HTERT RPE-1 (cell line): ENCODE measurements around the gene LRRC32.
"Not testable (repeated sequence)": the region's sequence is repeated elsewhere in the genome, so short reads cannot be mapped to it uniquely, and the experiment has no call there.

Experiments
- in situ Hi-C: fragments of 300-500 bp; cut with MboI; formaldehyde crosslinking; loops from 4 replicates; pipeline ENCODE4 v1.14.3; 2020; ENCODE audit warnings: low sequenced_read_pairs

LRRC32 gene

GRCh38 chr11:76631566-76632308 lies 38.8 kb downstream of the LRRC32 start:
- in situ Hi-C loops: no loop called here

- in situ Hi-C loops: no loop called here
Observed at GRCh38 chr11:76630600-76631281, 39.8 kb downstream of the LRRC32 start.

- in situ Hi-C loops: no loop called here
Observed at GRCh38 chr11:76629853-76630599, 40.5 kb downstream of the LRRC32 start.

GRCh38 chr11:76629116-76629852 lies 41.3 kb downstream of the LRRC32 start:
- in situ Hi-C loops: no loop called here

- in situ Hi-C loops: no loop called here
Observed at GRCh38 chr11:76628408-76628947, 42.1 kb downstream of the LRRC32 start.

GRCh38 chr11:76627606-76628005 lies 42.9 kb downstream of the LRRC32 start:
- in situ Hi-C loops: no loop called here

- in situ Hi-C loops: no loop called here
Observed at GRCh38 chr11:76626921-76627401, 43.6 kb downstream of the LRRC32 start.

GRCh38 chr11:76626266-76626665 lies 44.3 kb downstream of the LRRC32 start:
- in situ Hi-C loops: no loop called here

GRCh38 chr11:76625472-76626186 lies 44.9 kb downstream of the LRRC32 start:
- in situ Hi-C loops: no loop called here

- in situ Hi-C loops: no loop called here
Observed at GRCh38 chr11:76624500-76625379, 45.8 kb downstream of the LRRC32 start.

- in situ Hi-C loops: no loop called here
Observed at GRCh38 chr11:76623884-76624419, 46.6 kb downstream of the LRRC32 start.

- in situ Hi-C loops: no loop called here
Observed at GRCh38 chr11:76623171-76623883, 47.2 kb downstream of the LRRC32 start.

GRCh38 chr11:76622493-76623094 lies 48.0 kb downstream of the LRRC32 start:
- in situ Hi-C loops: no loop called here

GRCh38 chr11:76621868-76622267 lies 48.7 kb downstream of the LRRC32 start:
- in situ Hi-C loops: no loop called here

- in situ Hi-C loops: no loop called here
Observed at GRCh38 chr11:76621466-76621865, 49.1 kb downstream of the LRRC32 start.

- in situ Hi-C loops: no loop called here
Observed at GRCh38 chr11:76620489-76620888, 50.1 kb downstream of the LRRC32 start.

GRCh38 chr11:76619801-76620200 lies 50.7 kb downstream of the LRRC32 start:
- in situ Hi-C loops: not testable (repeated sequence)
